GM12801 (cell line): ENCODE results near the gene SLC5A6.

Experiments
- TF ChIP-seq, protein P1 (sequence below): IDR thresholded peaks from one replicate; pipeline ENCODE4 v1.5.1; 2011; ENCODE audit warnings: control low read depth; ENCODE audit not compliant: insufficient read length; ENCODE audit errors: extremely low read depth

Gene SLC5A6

DNA sequence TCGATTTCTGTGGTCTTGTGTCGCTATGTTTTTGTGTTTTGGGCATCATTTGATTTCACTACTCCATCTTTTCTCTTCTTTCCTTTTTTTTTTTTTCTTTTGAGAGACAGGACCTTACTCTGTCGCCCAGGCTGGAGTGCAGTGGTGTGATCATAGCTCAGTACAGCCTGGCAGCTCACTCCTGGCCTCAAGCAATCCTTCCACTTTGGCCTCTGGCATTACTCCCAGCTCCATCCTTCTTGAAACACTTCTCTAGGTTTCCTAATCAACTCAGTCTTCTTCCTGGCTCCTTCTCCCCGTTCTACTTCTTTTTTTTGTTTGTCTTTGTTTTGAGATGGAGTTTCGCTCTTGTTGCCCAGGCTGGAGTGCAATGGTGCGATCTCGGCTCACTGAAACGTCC is 36.7 kb downstream of the SLC5A6 start:
- TF ChIP-seq, protein P1, sequence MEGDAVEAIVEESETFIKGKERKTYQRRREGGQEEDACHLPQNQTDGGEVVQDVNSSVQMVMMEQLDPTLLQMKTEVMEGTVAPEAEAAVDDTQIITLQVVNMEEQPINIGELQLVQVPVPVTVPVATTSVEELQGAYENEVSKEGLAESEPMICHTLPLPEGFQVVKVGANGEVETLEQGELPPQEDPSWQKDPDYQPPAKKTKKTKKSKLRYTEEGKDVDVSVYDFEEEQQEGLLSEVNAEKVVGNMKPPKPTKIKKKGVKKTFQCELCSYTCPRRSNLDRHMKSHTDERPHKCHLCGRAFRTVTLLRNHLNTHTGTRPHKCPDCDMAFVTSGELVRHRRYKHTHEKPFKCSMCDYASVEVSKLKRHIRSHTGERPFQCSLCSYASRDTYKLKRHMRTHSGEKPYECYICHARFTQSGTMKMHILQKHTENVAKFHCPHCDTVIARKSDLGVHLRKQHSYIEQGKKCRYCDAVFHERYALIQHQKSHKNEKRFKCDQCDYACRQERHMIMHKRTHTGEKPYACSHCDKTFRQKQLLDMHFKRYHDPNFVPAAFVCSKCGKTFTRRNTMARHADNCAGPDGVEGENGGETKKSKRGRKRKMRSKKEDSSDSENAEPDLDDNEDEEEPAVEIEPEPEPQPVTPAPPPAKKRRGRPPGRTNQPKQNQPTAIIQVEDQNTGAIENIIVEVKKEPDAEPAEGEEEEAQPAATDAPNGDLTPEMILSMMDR: no peak

DNA sequence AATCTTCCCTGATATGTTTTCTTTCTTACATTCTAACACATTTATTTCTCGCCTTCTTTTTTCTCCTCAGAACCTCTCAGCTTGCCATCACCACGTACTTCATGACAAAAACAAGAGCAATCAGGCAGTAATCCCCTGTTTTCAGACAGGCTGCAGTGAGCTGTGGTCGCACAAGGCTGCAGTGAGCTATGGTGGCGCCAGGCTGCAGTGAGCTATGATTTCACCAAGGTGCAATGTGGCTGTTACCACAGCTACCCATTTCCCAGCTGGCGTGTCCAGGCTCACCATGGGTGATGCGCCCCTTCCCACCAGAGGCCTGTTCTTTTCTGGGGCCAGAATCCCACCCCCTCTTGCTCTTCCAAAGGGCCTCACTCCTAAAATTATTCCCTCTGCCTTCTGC is 37.4 kb downstream of the SLC5A6 start:
- TF ChIP-seq, protein P1: no peak

DNA sequence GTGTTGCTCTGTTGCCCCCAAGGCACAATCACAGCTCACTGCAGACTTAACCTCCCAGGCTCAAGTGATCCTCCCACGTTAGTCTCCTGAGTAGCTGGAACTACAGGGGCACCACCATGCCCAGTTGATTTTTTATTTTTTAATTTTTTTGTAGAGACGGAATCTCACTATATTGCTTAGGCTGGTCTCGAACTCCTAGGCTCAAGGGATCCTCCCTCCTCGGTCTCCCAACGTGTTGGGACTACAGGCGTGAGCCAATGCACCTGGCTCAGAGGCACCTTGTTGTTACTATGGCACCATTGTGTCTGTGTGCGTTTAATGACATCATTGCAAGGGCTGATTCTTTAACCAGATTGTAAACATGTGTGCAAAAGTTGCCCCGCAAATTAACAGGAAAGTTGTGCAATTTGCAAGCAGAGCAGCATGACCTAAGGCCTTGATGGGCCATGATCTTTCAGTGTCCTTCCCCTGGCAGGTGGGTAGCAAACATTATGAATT is 40.7 kb downstream of the SLC5A6 start:
- TF ChIP-seq, protein P1: no peak

DNA sequence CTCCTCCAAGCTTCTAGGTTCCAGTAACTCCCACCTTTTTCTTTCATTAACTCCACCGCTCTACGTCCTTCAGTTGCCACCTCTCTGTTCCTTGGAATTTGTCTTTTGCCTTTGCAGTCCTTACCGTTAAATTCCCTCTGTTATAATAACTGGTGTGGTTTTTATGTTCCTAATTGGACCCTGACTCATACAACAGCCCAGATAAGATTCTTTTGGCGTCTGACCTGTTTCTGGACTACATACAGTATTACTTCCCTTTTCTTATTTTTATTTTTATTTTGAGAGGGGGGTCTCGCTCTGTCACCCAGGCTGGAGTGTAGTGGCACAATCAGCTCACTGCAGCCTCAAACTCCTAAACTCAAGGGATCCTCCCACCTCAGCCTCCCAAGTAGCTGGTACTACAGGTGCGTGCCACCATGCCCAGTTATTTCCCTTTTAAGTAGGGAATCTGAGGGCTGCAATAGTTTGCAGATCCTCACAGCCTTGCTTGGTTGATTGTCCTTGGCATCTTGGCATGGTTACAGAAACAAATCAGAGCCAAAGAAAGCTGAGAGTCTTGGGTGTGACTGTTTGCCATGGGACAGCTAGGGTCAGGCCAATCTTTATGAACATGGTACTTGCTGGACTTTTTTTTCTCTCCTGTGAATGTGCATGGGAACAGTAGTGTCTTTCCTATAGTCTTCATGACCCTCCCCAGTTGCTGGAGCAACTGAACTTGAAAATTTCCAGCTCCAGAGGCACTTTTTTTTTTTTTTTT is 41.3 kb downstream of the SLC5A6 start:
- TF ChIP-seq, protein P1: no peak

DNA sequence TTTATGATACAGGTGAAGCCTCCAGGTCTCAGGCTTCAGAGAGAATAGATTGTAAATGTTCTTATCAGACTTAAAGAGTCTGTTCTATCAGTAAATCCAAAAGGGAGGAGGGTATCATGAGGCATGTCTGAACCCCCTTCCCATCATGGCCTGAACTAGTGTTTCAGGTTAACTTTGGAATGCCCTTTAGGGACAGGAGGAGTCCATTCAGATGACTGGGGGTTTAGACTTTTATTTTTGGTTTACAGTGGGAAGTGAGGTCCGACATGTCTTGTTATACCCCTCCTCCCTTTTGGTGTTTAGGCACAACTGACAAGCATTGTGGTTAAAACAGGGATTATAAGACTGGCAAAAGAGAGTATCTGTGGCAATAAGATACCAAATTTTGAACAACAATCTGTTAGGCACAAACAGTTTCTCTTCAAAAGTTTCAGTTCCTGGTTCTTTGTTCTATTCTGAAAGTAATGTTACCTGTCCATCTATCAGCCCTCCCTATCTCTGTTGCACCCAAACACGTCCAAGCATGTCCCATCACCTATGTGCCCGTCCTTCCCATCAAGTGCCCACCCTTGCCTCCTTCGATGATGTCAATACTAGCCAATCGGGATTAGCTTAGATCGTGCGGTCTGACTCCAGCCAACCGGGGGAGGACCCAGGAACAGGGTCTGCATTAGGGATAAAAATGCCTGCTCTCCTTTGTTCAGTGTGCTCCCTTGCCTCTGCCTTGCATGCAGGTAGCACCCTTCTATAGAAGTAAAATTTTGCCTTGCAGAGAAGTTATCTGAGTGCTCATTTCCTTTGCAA is 46.9 kb downstream of the SLC5A6 start:
- TF ChIP-seq, protein P1: no peak

DNA sequence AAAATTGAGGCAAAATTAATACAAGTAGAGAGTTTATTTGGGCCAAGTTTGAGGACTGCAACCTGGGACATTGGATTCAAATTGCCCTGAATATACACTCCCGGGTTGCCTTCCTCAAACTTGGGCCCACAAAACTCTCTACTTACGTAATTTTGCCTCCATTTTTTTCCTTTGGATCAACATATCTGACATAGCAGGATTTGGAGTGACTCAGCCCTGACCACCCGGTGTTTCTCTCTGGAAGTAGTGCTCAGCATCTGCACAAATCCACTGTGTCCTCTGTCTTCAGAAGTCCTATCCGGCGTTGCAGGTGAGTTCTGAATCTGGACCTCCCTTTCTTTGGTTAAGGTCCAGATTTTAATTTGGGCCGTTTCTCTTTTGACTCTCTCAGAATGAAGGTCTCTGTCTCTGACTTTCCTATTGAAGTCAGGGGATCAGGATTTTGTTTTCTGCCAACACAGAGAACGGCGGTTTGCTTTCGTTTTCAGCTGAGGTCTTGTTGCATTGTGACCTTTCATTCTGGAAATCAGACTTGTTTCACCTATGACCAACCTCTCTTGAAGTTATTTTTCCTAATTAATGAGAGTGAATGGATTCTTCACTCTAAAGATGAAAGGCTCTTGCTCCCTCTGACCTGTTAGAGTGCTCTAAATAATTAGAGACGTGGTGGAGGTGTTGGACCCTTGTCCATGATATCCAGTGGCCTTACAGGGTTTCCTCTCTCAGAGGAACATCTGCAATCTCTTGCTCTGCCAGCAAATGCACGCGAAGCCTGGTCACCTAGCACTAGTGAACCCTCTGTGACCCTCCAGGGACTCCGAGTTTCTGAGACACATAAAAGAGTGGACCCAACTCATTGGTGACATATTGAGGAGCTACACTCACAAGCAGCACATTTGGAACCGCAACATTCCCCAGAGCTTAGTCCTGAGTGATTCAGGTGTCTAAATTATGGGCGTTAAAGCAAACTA is 49.6 kb downstream of the SLC5A6 start:
- TF ChIP-seq, protein P1: no peak
